DOHH2 (cell line): ENCODE results near the gene OSBPL3.

Source experiments
- EZH2phosphoT487 ChIP-seq: fragments of 200-600 bp; sonication (generic); IDR thresholded peaks from 2 replicates; pipeline ENCODE4 v1.6.1; 2017; ENCODE audit warnings: borderline replicate concordance, mild to moderate bottlenecking, antibody characterized with exemption, low read length, moderate library complexity, mixed read lengths
- TF ChIP-seq, protein P1 (sequence below): fragments of 200-600 bp; sonication (generic); IDR thresholded peaks from one replicate; pipeline ENCODE4 v1.5.1; 2014; ENCODE audit warnings: antibody characterized with exemption, mild to moderate bottlenecking, low read depth, low read length; ENCODE audit not compliant: poor library complexity, severe bottlenecking

DNA sequence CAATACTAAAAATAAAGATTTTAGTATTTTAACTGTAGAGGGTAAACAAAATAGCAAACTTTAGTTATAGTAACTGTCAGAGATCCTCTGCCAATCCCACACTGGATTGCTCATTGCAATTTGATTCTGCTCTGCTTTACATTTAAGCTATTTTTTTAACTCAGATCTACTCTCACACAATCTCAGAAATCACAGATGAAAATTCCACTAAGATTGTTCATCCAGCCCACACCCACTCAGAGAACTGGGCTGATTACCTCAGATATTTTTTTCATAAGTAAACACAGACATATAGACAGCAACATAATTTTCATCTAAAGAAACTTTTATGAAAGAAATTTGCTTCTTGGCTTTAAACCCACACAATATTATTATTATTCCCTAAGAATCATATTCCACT, 7.0 kb downstream of the OSBPL3 start:
- TF ChIP-seq, protein P1, sequence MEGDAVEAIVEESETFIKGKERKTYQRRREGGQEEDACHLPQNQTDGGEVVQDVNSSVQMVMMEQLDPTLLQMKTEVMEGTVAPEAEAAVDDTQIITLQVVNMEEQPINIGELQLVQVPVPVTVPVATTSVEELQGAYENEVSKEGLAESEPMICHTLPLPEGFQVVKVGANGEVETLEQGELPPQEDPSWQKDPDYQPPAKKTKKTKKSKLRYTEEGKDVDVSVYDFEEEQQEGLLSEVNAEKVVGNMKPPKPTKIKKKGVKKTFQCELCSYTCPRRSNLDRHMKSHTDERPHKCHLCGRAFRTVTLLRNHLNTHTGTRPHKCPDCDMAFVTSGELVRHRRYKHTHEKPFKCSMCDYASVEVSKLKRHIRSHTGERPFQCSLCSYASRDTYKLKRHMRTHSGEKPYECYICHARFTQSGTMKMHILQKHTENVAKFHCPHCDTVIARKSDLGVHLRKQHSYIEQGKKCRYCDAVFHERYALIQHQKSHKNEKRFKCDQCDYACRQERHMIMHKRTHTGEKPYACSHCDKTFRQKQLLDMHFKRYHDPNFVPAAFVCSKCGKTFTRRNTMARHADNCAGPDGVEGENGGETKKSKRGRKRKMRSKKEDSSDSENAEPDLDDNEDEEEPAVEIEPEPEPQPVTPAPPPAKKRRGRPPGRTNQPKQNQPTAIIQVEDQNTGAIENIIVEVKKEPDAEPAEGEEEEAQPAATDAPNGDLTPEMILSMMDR: no peak
- no peak for TF ChIP-seq EZH2phosphoT487
